Smooth muscle cell (in vitro differentiated cells): Measurements from ENCODE around the gene GPR137B. TPM values are rescaled to one million over a fixed set of nuclear protein-coding genes. Genes with fewer than 3 reads are reported as not detected.

Source experiments
- DNase-seq: peaks from one replicate; lab custom pipeline; 2025; ENCODE audit not compliant: unreplicated experiment; lab: John Stamatoyannopoulos, UW
- H2AFZ ChIP-seq: fragments of 200-600 bp; sonication (generic); 2 replicates; pipeline ENCODE4 v1.6.0; 2016; ENCODE audit warnings: antibody characterized with exemption, low read depth, mild to moderate bottlenecking
- H3F3A ChIP-seq: fragments of 200-600 bp; sonication (generic); 2 replicates; pipeline ENCODE4 v1.6.0; 2017; ENCODE audit warnings: antibody characterized with exemption, low read depth
- H3K27ac ChIP-seq: fragments of 200-600 bp; sonication (generic); 2 replicates; pipeline ENCODE4 v1.5.1; 2016; ENCODE audit warnings: low read depth, mild to moderate bottlenecking
- H3K27me3 ChIP-seq: fragments of 200-600 bp; sonication (generic); 2 replicates; pipeline ENCODE4 v1.6.1; 2016; ENCODE audit warnings: low read depth, mild to moderate bottlenecking
- H3K36me3 ChIP-seq: fragments of 200-600 bp; sonication (generic); 2 replicates; pipeline ENCODE4 v1.5.1; 2016; ENCODE audit warnings: low read depth
- H3K4me1 ChIP-seq: fragments of 200-600 bp; sonication (generic); 2 replicates; pipeline ENCODE4 v1.5.1; 2016; ENCODE audit warnings: low read depth
- H3K4me2 ChIP-seq: fragments of 200-600 bp; sonication (generic); 2 replicates; pipeline ENCODE4 v1.6.0; 2016; ENCODE audit warnings: mild to moderate bottlenecking
- H3K4me3 ChIP-seq: fragments of 200-600 bp; sonication (generic); 2 replicates; pipeline ENCODE4 v1.5.1; 2016; ENCODE audit warnings: mild to moderate bottlenecking
- H3K79me2 ChIP-seq: fragments of 200-600 bp; sonication (generic); 2 replicates; pipeline ENCODE4 v1.6.0; 2016; ENCODE audit warnings: low read depth, mild to moderate bottlenecking
- H3K9ac ChIP-seq: fragments of 200-600 bp; sonication (generic); 2 replicates; pipeline ENCODE4 v1.6.0; 2016; ENCODE audit warnings: low read depth
- H3K9me3 ChIP-seq: fragments of 200-600 bp; sonication (generic); replicated peaks from 2 replicates; pipeline ENCODE4 v1.5.1; 2016; ENCODE audit warnings: low read depth
- H4K20me1 ChIP-seq: fragments of 200-600 bp; sonication (generic); 2 replicates; pipeline ENCODE4 v1.6.0; 2016; ENCODE audit warnings: low read depth
- CTCF ChIP-seq: fragments of 200-600 bp; sonication (generic); IDR thresholded peaks from 2 replicates; pipeline ENCODE4 v1.5.1; 2017; ENCODE audit warnings: borderline replicate concordance, mild to moderate bottlenecking, antibody characterized with exemption; ENCODE audit not compliant: insufficient read depth, poor library complexity, severe bottlenecking
- WGBS: methylation state at CpG from one replicate; pipeline ENCODE4 v1.1.7; 2016; ENCODE audit warnings: low lambda C conversion rate; 5-methylcytosine and 5-hydroxymethylcytosine counted together
- polyA plus RNA-seq: library from polyadenylated mRNA; unstranded; fragments of >200 nt; fragmentation: Nextera tagmentation; extraction: Ambion mirVana; gene quantifications from 2 replicates; pipeline ENCODE4 v1.2.1, GENCODE V29; 2016
- total RNA-seq: library from RNA; depleted of rRNA; stranded (reverse); fragments of >200 nt; gene quantifications from 2 replicates; pipeline ENCODE4 v1.2.3, GENCODE V29; 2014

GPR137B gene
- total and polyA plus RNA-seq, 2 experiments from 2014 or later, result 16.2 to 17.7 TPM

GRCh38 chr1:236166041-236166440, 23.7 kb downstream of the GPR137B start:
- Histone ChIP-seq H3K4me3 (no peak overlapping the region), H3K9ac (no peak overlapping the region), H3K79me2 (no peaks in the 10 kb centered on the region), H3K4me2 (no peak overlapping the region), H3K9me3 (peaks cover 9% of the 10 kb centered on the region), H3K4me1 (no peaks in the 10 kb centered on the region), H3K36me3 (no peaks in the 10 kb centered on the region), H2AFZ (no peak overlapping the region), H3K27ac (no peak overlapping the region), H3F3A (no peaks in the 10 kb centered on the region), H3K27me3 (no peaks in the 10 kb centered on the region), H4K20me1 (no peaks in the 10 kb centered on the region)
- DNase-seq, result no peak
- no peak for TF ChIP-seq CTCF
- 97% methylated on average over 6 of the region's 6 CpGs for WGBS

- Histone ChIP-seq H3K27me3 (no peaks in the 10 kb centered on the region), H3K9me3 (no peaks in the 10 kb centered on the region), H2AFZ (no peak overlapping the region), H3K4me2 (no peak overlapping the region), H3K9ac (no peak overlapping the region), H4K20me1 (no peaks in the 10 kb centered on the region), H3K4me3 (no peak overlapping the region), H3K79me2 (no peaks in the 10 kb centered on the region), H3F3A (no peaks in the 10 kb centered on the region), H3K27ac (no peak overlapping the region), H3K4me1 (no peaks in the 10 kb centered on the region), H3K36me3 (no peaks in the 10 kb centered on the region)
- TF ChIP-seq CTCF, result no peak
- DNase-seq, result no peak
- WGBS, result 90% methylated on average over 7 of the region's 7 CpGs
These were observed 24.8 kb downstream of the GPR137B start for GRCh38 chr1:236167154-236167553.

GRCh38 chr1:236167578-236167977, 25.2 kb downstream of the GPR137B start:
- TF ChIP-seq CTCF, result no peak
- no peak for DNase-seq
- WGBS, result 92% methylated on average over 4 of the region's 4 CpGs
- no peak overlapping the region for H3K27ac ChIP-seq
- H3K36me3 ChIP-seq, result no peaks in the 10 kb centered on the region
- no peak overlapping the region for H3K4me3 ChIP-seq
- no peaks in the 10 kb centered on the region for H4K20me1 ChIP-seq
- no peaks in the 10 kb centered on the region for H3K27me3 ChIP-seq
- H3K4me1 ChIP-seq, result no peaks in the 10 kb centered on the region
- H3F3A ChIP-seq, result no peaks in the 10 kb centered on the region
- H3K79me2 ChIP-seq, result no peaks in the 10 kb centered on the region
- H3K9me3 ChIP-seq, result no peaks in the 10 kb centered on the region
- no peak overlapping the region for H3K4me2 ChIP-seq
- H2AFZ ChIP-seq, result no peak overlapping the region
- H3K9ac ChIP-seq, result no peak overlapping the region

- TF ChIP-seq CTCF, result no peak
- H3K9ac ChIP-seq, result no peak overlapping the region
- WGBS, result 87% methylated on average over 10 of the region's 10 CpGs
- no peak for DNase-seq
- no peak overlapping the region for H3K4me2 ChIP-seq
- H2AFZ ChIP-seq, result no peak overlapping the region
- H4K20me1 ChIP-seq, result no peaks in the 10 kb centered on the region
- H3K4me3 ChIP-seq, result no peak overlapping the region
- H3K4me1 ChIP-seq, result no peaks in the 10 kb centered on the region
- no peaks in the 10 kb centered on the region for H3K27me3 ChIP-seq
- no peaks in the 10 kb centered on the region for H3K9me3 ChIP-seq
- no peaks in the 10 kb centered on the region for H3K36me3 ChIP-seq
- H3K27ac ChIP-seq, result no peak overlapping the region
- no peaks in the 10 kb centered on the region for H3K79me2 ChIP-seq
- H3F3A ChIP-seq, result no peaks in the 10 kb centered on the region
These were observed 26.5 kb downstream of the GPR137B start for GRCh38 chr1:236168716-236169429.
